Lower lobe of right lung (tissue), 2 donors: ENCODE results near the gene PTPRN2. TPM values are rescaled to one million over a fixed set of nuclear protein-coding genes. Genes with fewer than 3 reads are reported as not detected.

Experiments
- ATAC-seq, 2 donors: fragments of 200-7000 bp; cut with Tn5 transposase; one replicate each; pipeline ENCODE4 v1.9.1; 2020 to 2022; ENCODE audit warnings: mild to moderate bottlenecking in 2 of 2, moderate library complexity in 2 of 2
- DNase-seq: peaks from one replicate; pipeline ENCODE4 v3.0.0-alpha.2; 2020
- H3K27ac ChIP-seq: fragments of 200-600 bp; one replicate; pipeline ENCODE4 v1.8.0; 2022
- H3K27me3 ChIP-seq: fragments of 200-600 bp; one replicate; pipeline ENCODE4 v1.8.0; 2022; ENCODE audit warnings: low read depth
- H3K36me3 ChIP-seq: fragments of 200-600 bp; one replicate; pipeline ENCODE4 v1.8.0; 2022; ENCODE audit warnings: mild to moderate bottlenecking
- H3K4me1 ChIP-seq: fragments of 200-600 bp; one replicate; pipeline ENCODE4 v1.8.0; 2022
- H3K4me3 ChIP-seq: fragments of 200-600 bp; one replicate; pipeline ENCODE4 v1.8.0; 2022; ENCODE audit warnings: mild to moderate bottlenecking
- H3K9me3 ChIP-seq: fragments of 200-600 bp; one replicate; pipeline ENCODE4 v1.8.0; 2022
- intact Hi-C: fragments of 100-400 bp; cut with DNase I; formaldehyde crosslinking; loops from one replicate; pipeline ENCODE4 v1.11.0; 2022
- total RNA-seq: library from RNA; stranded (reverse); fragmentation: NEBNext Ultra II Directional; extraction: Animal tissue kit (Norgen Biotek cat#: 25700); gene quantifications from one replicate; pipeline ENCODE4 v1.2.1, GENCODE V29; 2021
- TF ChIP-seq, protein P1 (sequence below): fragments of 200-600 bp; IDR thresholded peaks from one replicate; pipeline ENCODE4 v1.8.0; 2022; ENCODE audit warnings: antibody characterized with exemption, mild to moderate bottlenecking
- donor health status: DM: no; HTN: yes; CAD: no; lungs with severe emphysema.

The PTPRN2 gene
- total RNA-seq, 1 donor from 2014 or later = 6.8 TPM

DNA sequence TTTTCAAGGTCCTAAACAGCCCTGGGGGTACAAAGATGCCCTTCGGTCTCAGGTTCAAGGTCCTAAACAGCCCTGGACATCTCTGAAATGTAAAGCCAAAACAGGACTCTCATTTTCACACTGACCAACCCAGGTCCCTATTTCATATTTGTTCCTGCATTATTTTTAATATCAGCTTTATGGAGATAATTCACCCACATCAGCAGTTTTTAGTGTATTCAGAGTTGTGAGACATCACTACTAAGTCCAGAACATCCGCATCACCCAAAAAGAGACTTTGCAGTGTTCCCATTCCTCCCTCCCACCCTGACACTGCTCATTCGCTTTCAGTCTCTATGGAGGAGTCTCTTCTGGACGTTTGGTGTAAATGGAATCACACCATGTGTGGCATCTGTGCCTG, 420.2 kb downstream of the PTPRN2 start:
- DNase-seq (no peak), ATAC-seq (no peak)
- Histone ChIP-seq H3K27me3 (no peaks in the 10 kb centered on the region), H3K4me1 (no peaks in the 10 kb centered on the region), H3K4me3 (no peak overlapping the region), H3K27ac (no peak overlapping the region), H3K36me3 (no peaks in the 10 kb centered on the region), H3K9me3 (no peaks in the 10 kb centered on the region)
- TF ChIP-seq, protein P1, sequence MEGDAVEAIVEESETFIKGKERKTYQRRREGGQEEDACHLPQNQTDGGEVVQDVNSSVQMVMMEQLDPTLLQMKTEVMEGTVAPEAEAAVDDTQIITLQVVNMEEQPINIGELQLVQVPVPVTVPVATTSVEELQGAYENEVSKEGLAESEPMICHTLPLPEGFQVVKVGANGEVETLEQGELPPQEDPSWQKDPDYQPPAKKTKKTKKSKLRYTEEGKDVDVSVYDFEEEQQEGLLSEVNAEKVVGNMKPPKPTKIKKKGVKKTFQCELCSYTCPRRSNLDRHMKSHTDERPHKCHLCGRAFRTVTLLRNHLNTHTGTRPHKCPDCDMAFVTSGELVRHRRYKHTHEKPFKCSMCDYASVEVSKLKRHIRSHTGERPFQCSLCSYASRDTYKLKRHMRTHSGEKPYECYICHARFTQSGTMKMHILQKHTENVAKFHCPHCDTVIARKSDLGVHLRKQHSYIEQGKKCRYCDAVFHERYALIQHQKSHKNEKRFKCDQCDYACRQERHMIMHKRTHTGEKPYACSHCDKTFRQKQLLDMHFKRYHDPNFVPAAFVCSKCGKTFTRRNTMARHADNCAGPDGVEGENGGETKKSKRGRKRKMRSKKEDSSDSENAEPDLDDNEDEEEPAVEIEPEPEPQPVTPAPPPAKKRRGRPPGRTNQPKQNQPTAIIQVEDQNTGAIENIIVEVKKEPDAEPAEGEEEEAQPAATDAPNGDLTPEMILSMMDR = no peak
- intact Hi-C loops = no loop called here

DNA sequence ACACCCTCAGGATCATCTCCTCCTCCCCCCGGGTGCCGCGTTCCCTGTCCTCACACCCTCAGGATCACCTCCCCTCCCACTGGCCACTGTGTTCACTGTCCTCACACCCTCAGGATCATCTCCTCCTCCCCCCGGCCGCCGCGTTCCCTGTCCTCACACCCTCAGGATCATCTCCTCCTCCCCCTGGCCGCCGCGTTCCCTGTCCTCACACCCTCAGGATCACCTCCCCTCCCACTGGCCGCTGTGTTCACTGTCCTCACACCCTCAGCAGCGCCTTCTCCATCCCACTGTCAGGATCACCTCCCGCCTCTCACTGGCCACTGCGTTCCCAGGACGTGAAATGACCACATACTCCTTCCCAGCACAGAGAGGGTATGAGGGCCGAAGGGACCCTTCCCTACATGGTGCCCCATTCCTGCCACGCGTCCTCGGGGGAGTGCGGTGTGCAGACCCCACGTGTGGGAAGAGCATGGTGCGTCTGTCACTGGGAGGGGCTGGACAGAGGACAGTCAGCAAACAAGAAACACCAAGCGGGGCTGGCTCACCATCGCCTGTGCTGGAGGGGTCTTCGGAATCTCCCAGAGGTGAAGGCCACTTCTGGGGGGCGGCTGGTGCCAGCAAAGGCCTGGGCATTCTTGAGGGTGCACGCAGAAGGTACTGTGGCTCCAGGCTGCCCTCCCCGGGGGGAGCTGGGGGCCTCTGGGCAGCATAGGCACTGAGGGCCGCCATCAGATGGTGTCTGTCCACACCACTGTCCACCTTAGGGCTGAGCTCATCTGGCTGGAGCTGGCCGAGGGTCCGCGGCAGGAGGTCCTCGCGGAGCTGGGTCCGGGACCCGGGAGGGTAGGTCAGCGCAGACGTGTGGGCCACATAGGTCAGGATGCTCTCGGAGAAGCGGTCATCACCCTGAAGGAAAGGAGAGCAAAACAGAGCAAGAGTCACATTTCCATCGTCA, 421.0 kb downstream of the PTPRN2 start:
- intact Hi-C loops = no loop called here
- Histone ChIP-seq H3K4me1 (no peaks in the 10 kb centered on the region), H3K27me3 (no peaks in the 10 kb centered on the region), H3K4me3 (no peak overlapping the region), H3K27ac (no peak overlapping the region), H3K9me3 (no peaks in the 10 kb centered on the region), H3K36me3 (no peaks in the 10 kb centered on the region)
- TF ChIP-seq, protein P1 = no peak
- ATAC-seq = no peak
- DNase-seq = no peak

DNA sequence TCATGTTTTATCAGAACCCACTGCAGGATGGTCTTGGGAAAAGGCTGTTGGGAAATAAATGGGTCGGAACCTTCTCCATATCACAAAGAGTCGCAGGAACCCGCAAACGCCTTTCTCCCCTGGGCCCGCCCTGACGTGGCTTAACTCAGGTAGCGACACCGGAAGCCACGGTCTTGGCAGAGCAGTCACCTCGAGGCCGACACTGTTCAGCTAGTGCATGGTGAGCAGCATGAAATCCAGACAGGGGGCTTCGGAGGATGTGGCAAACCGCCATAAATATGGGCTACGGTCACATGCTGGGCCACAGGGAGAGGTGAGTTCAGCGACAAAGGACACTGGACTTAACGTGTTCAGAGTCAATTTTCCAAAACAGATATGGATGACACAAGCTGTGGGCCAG, 421.9 kb downstream of the PTPRN2 start:
- no peak overlapping the region for H3K4me3 ChIP-seq
- ATAC-seq (no peak), DNase-seq (no peak)
- TF ChIP-seq, protein P1 = no peak
- no peak overlapping the region for H3K27ac ChIP-seq
- intact Hi-C loops = no loop called here
- H3K9me3 ChIP-seq = no peaks in the 10 kb centered on the region
- H3K36me3 ChIP-seq = no peaks in the 10 kb centered on the region
- H3K27me3 ChIP-seq = no peaks in the 10 kb centered on the region
- H3K4me1 ChIP-seq = no peaks in the 10 kb centered on the region

DNA sequence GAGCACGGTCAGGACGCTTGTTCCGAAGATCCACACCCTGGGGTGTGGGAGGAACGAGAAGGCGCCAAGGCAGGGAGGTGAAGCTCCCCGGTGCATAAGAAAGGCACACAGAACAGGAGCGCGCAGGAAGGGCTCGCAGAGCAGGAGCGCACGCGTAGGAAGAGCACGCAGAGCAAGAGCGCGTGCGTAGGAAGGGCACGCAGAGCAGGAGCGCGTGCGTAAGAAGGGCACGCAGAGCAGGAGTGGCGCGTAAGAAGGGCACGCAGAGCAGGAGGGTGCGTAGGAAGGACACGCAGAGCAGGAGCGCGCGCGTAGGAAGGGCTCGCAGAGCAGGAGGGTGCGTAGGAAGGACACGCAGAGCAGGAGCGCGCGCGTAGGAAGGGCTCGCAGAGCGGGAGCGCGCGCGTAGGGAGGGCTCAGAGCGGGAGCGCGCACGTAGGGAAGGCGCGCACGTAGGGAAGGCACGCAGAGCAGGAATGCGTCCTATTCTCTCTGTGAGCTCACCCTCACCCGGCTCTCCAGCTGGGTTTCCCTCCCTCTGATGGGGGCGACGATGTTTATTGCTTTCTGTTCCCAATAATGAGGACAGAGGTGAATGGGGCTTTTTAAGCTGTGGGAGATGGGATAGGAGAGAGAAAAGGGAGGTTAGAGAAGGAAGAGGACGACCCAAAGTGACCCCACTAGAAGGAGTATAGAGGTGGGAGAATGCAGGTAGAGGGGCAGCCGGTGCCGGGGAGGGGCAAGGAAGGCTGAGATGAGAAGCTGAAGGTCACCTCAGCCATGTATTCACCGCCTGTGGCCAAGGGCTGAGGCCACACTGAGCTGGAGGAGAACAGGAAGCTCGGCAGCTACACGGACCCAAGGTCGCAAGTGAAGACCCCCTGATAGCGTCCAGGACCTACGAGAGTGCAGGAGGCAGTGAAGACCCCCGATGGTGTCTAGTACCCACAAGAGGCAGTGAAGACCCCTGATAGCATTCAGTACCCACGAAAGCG, 423.2 kb downstream of the PTPRN2 start:
- TF ChIP-seq, protein P1 = no peak
- intact Hi-C loops = no loop called here
- ATAC-seq (peak; percentile 24 to 53), DNase-seq (no peak)
- Histone ChIP-seq H3K4me3 (no peak overlapping the region), H3K27ac (no peak overlapping the region), H3K36me3 (no peaks in the 10 kb centered on the region), H3K27me3 (no peaks in the 10 kb centered on the region), H3K4me1 (no peaks in the 10 kb centered on the region), H3K9me3 (no peaks in the 10 kb centered on the region)

DNA sequence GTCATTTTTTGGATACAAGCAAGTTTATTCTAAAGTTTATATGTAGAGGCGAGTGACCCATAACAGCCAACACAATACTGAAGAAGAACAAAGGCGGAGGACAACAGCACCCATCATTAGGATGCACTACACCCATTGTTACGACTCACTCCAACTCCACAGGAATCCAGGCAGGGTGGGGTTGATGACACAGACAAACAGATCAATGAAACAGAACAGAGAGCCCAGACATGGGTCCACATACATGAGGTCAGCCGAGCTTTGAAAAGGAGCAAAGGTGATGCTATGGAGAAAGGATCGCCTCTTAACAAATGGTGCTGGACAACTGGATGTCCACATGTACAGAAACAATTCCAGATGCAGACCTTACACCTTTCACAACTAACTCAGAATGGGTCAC, 426.4 kb downstream of the PTPRN2 start:
- DNase-seq (no peak), ATAC-seq (no peak)
- Histone ChIP-seq H3K4me3 (no peak overlapping the region), H3K27ac (no peak overlapping the region), H3K36me3 (no peaks in the 10 kb centered on the region), H3K9me3 (no peaks in the 10 kb centered on the region), H3K27me3 (no peaks in the 10 kb centered on the region), H3K4me1 (no peaks in the 10 kb centered on the region)
- TF ChIP-seq, protein P1 = no peak
- intact Hi-C loops = no loop called here
